ENCODE data around the gene AKAP10.
A peak's percentile ranks its signal among the peaks of the same experiment; 100 is the strongest.
"Not testable (repeated sequence)": the region's sequence is repeated elsewhere in the genome, so short reads cannot be mapped to it uniquely, and the experiment has no call there.

Gene AKAP10

GRCh38 chr17:19977293-19978208 is at the start of gene AKAP10:
Gene AKAP10 (minus strand): TSS chr17:19977828. CDS start chr17:19977679, 149 bp downstream.
- DNase-seq, result peak; percentile 94

GRCh38 chr17:20026960-20027359 is 49.3 kb upstream of the AKAP10 start:
- DNase-seq, result no peak

GRCh38 chr17:20022701-20023100 is 45.1 kb upstream of the AKAP10 start:
- no peak for DNase-seq

- not testable (repeated sequence) for DNase-seq
These were observed 38.9 kb upstream of the AKAP10 start for GRCh38 chr17:20016475-20016992.

GRCh38 chr17:20012017-20012536 is 34.4 kb upstream of the AKAP10 start:
- no peak for DNase-seq

GRCh38 chr17:20010936-20011335 is 33.3 kb upstream of the AKAP10 start:
- DNase-seq, result no peak

GRCh38 chr17:20010099-20010863 is 32.7 kb upstream of the AKAP10 start:
- peak; percentile 65 for DNase-seq

GRCh38 chr17:20009302-20010098 is 31.9 kb upstream of the AKAP10 start, which contains the start of gene SPECC1:
Gene SPECC1 (plus strand): TSS chr17:20009359. CDS start chr17:20096652, 87,293 bp downstream.
- DNase-seq, result peak; percentile 80

GRCh38 chr17:20009052-20009301 is 31.3 kb upstream of the AKAP10 start:
- DNase-seq, result no peak

GRCh38 chr17:20008242-20009051 is 30.8 kb upstream of the AKAP10 start:
- DNase-seq, result no peak

- DNase-seq, result no peak
These were observed 18.9 kb upstream of the AKAP10 start for GRCh38 chr17:19996502-19996901.

GRCh38 chr17:19996086-19996485 is 18.5 kb upstream of the AKAP10 start:
- no peak for DNase-seq

GRCh38 chr17:19992803-19993713 is 15.4 kb upstream of the AKAP10 start:
- peak; percentile 90 for DNase-seq

- no peak for DNase-seq
These were observed 13.7 kb upstream of the AKAP10 start for GRCh38 chr17:19991252-19991885.

- DNase-seq, result no peak
These were observed 10.3 kb upstream of the AKAP10 start for GRCh38 chr17:19987897-19988296.

- DNase-seq, result no peak
These were observed 9.6 kb upstream of the AKAP10 start for GRCh38 chr17:19986941-19987861.

GRCh38 chr17:19979917-19980770 is 2.5 kb upstream of the AKAP10 start:
- DNase-seq, result peak; percentile 55

- no peak for DNase-seq
These were observed 1.2 kb upstream of the AKAP10 start for GRCh38 chr17:19978805-19979211.

All from left hindlimb (tissue), 1 donor.